Neural crest cell (in vitro differentiated cells): ENCODE results near the gene CNP. TPM values are rescaled to one million over a fixed set of nuclear protein-coding genes. Genes with fewer than 3 reads are reported as not detected.
A peak's percentile ranks its signal among the peaks of the same experiment; 100 is the strongest.

Experiments used
- DNase-seq: peaks from one replicate; pipeline ENCODE4 v3.0.0; 2021; ENCODE audit warnings: low read depth, mixed read lengths, low spot score
- H3K27ac Mint-ChIP-seq: one replicate; pipeline ENCODE4 v1.8.0; 2021; ENCODE audit warnings: mild to moderate bottlenecking, mixed read lengths; ENCODE audit not compliant: unreplicated experiment
- H3K27me3 Mint-ChIP-seq: 2 replicates; pipeline ENCODE4 v1.8.0; 2021; ENCODE audit warnings: low read depth, mild to moderate bottlenecking, mixed read lengths
- H3K36me3 Mint-ChIP-seq: 2 replicates; pipeline ENCODE4 v1.8.0; 2021; ENCODE audit warnings: low read depth, mild to moderate bottlenecking, mixed read lengths
- H3K4me1 Mint-ChIP-seq: 2 replicates; pipeline ENCODE4 v1.8.0; 2021; ENCODE audit warnings: mixed read lengths
- H3K4me3 Mint-ChIP-seq: one replicate; pipeline ENCODE4 v1.8.0; 2021; ENCODE audit warnings: mild to moderate bottlenecking, mixed read lengths
- H3K9me3 Mint-ChIP-seq: 2 replicates; pipeline ENCODE4 v1.8.0; 2021; ENCODE audit warnings: mixed read lengths
- CTCF ChIP-seq: fragments of 200-600 bp; sonication (generic); conservative IDR thresholded peaks from 2 replicates; pipeline ENCODE4 v1.5.0; 2021; ENCODE audit warnings: antibody characterized with exemption, mild to moderate bottlenecking
- long read RNA-seq: library from polyadenylated mRNA; unstranded; transcript quantifications from one replicate; pipeline ENCODE4 v2.0.0, GENCODE V29; 2020
- total RNA-seq: library from RNA; stranded (reverse); gene quantifications from 2 replicates; pipeline ENCODE4 v1.2.1, GENCODE V29; 2021

CNP gene
- total RNA-seq, result 213 and 230 TPM in 2 replicates
- long read RNA-seq, full-length matches to known transcripts, result 222 of 246 reads
- long read RNA-seq, partial matches to known transcripts, result 14 of 246 reads
- long read RNA-seq, other reads (novel, unspliced or antisense), result 10 of 246 reads

GRCh38 chr17:41966463-41967140, at the start of gene CNP:
CNP (plus strand) TSS chr17:41966795; CDS start chr17:41966885, 90 bp downstream.
- peaks cover 19% of the 10 kb centered on the region for H3K36me3 Mint-ChIP-seq
- peaks cover 20% of the 10 kb centered on the region for H3K27me3 Mint-ChIP-seq
- peak; percentile 78 for DNase-seq
- H3K27ac Mint-ChIP-seq, result peak within 1 kb of the TSS; percentile 96
- no peaks in the 10 kb centered on the region for H3K9me3 Mint-ChIP-seq
- peak within 1 kb of the TSS; percentile 94 for H3K4me3 Mint-ChIP-seq
- H3K4me1 Mint-ChIP-seq, result peaks cover 51% of the 10 kb centered on the region
- no peak for TF ChIP-seq CTCF

- peaks cover 59% of the 10 kb centered on the region for H3K4me1 Mint-ChIP-seq
- no peaks in the 10 kb centered on the region for H3K27me3 Mint-ChIP-seq
- H3K9me3 Mint-ChIP-seq, result no peaks in the 10 kb centered on the region
- H3K36me3 Mint-ChIP-seq, result peaks cover 10% of the 10 kb centered on the region
- peak overlapping the region; percentile 83 for H3K27ac Mint-ChIP-seq
- no peak for TF ChIP-seq CTCF
- H3K4me3 Mint-ChIP-seq, result peak overlapping the region; percentile 96
- no peak for DNase-seq
Observed at GRCh38 chr17:41917192-41917591, 49.4 kb upstream of the CNP start.

GRCh38 chr17:41917679-41918313, 48.8 kb upstream of the CNP start:
- H3K27ac Mint-ChIP-seq, result peak overlapping the region; percentile 83
- peaks cover 4% of the 10 kb centered on the region for H3K36me3 Mint-ChIP-seq
- peaks cover 59% of the 10 kb centered on the region for H3K4me1 Mint-ChIP-seq
- DNase-seq, result peak; percentile 20
- H3K4me3 Mint-ChIP-seq, result peak overlapping the region; percentile 96
- TF ChIP-seq CTCF, result peak; percentile 16
- no peaks in the 10 kb centered on the region for H3K9me3 Mint-ChIP-seq
- H3K27me3 Mint-ChIP-seq, result no peaks in the 10 kb centered on the region

- Mint-ChIP-seq H3K4me3 (peak within 1 kb of the TSS; percentile 96), H3K27me3 (no peaks in the 10 kb centered on the region), H3K36me3 (peaks cover 2% of the 10 kb centered on the region), H3K4me1 (peaks cover 53% of the 10 kb centered on the region), H3K27ac (peak within 1 kb of the TSS; percentile 96), H3K9me3 (no peaks in the 10 kb centered on the region)
- TF ChIP-seq CTCF, result no peak
- peak; percentile 95 for DNase-seq
Observed at GRCh38 chr17:41918314-41919164, 48.1 kb upstream of the CNP start, which contains the start of gene ACLY. ACLY (minus strand) TSS chr17:41918951; CDS start chr17:41913873, 5,078 bp downstream.

GRCh38 chr17:41919165-41919817, 47.3 kb upstream of the CNP start:
- Mint-ChIP-seq H3K9me3 (no peaks in the 10 kb centered on the region), H3K27ac (peak overlapping the region; percentile 96)
- no peak for DNase-seq

More at GRCh38 chr17:41919165-41919817, 47.3 kb upstream of the CNP start:
- Mint-ChIP-seq H3K4me1 (peaks cover 45% of the 10 kb centered on the region), H3K36me3 (peaks cover 2% of the 10 kb centered on the region), H3K27me3 (no peaks in the 10 kb centered on the region), H3K4me3 (peak overlapping the region; percentile 96)
- TF ChIP-seq CTCF, result no peak
